ENCODE results near the gene EVX2. TPM values are rescaled to one million over a fixed set of nuclear protein-coding genes. Genes with fewer than 3 reads are reported as not detected.

Gene EVX2
- total and polyA plus RNA-seq, 2 of the 13 experiments (the other 11 are each of a cell fraction or from before 2014, with no cell fraction given): not detected

- TF ChIP-seq EZH2 (conservative IDR thresholded peaks at IDR 0.05; ENCODE audit: low read depth, low read length): peak; percentile 93; the same call in 1 of the 2 replicates
- no peak for TF ChIP-seq CREB1 (IDR thresholded peaks at IDR 0.05)
- TF ChIP-seq CREB1 (CRISPR knock-in tag; IDR thresholded peaks at IDR 0.05): no peak
- TF ChIP-seq ZNF224 (CRISPR knock-in tag; IDR thresholded peaks at IDR 0.05): no peak
- TF ChIP-seq CBX2 (IDR thresholded peaks at IDR 0.05; ENCODE audit: low read depth, low read length): peak; percentile 89
- no peak for TF ChIP-seq CBX2 (CRISPR knock-in tag; IDR thresholded peaks at IDR 0.05; ENCODE audit: low read depth)
- FAIRE-seq (no peak), DNase-seq (ENCODE audit: low spot score) (no peak), ATAC-seq (no peak)
- 28% methylated on average over 26 of the region's 26 CpGs for WGBS (ENCODE audit: low lambda C conversion rate)
- Histone ChIP-seq H3K9me3 (ENCODE audit: low read length) (no peaks in the 10 kb centered on the region), H3K27ac (ENCODE audit: extremely low read length, insufficient read depth, low read length) (no peak overlapping the region), H2AFZ (ENCODE audit: low read length) (no peak overlapping the region), H3K4me2 (ENCODE audit: low read depth, low read length) (no peak overlapping the region), H3K4me3 (replicated peaks in 1 of 3; ENCODE audit: insufficient read depth in 1 of 3, low read depth in 2 of 3, low read length in 3 of 3) (no peak overlapping the region), H4K20me1 (ENCODE audit: insufficient read depth, low read length) (no peaks in the 10 kb centered on the region), H3K9ac (ENCODE audit: insufficient read depth, low read depth, low read length) (no peak overlapping the region), H3K27me3 (ENCODE audit: control insufficient read depth in 1 of 2, insufficient read depth in 2 of 2, low read length in 2 of 2) (peaks cover 12 to 82% of the 10 kb centered on the region in 2 experiments; a peak in 4 of 5 replicates), H3K4me1 (ENCODE audit: insufficient read depth, low read length) (peaks cover 25% of the 10 kb centered on the region), H3K79me2 (ENCODE audit: insufficient read depth, low read length) (no peaks in the 10 kb centered on the region), H3K36me3 (replicated peaks in 1 of 2; ENCODE audit: control insufficient read depth in 1 of 2, insufficient read depth in 2 of 2, low read length in 2 of 2) (no peaks in the 10 kb centered on the region)
- no TSS peak for BruUV-seq (replicated peaks)
- intact Hi-C loops (cut with micrococcal nuclease; ENCODE audit: unreplicated experiment) (no loop called here), in situ Hi-C loops (cut with HindIII; ENCODE audit: extremely low pct_ligation_motif_present, low pct_unique_long_range_greater_than_20kb) (no loop called here)
- ChIA-PET POLR2A (no interaction called here), CTCF (ENCODE audit: low intra/inter-chr PET ratio, low total read pairs) (no interaction called here)
Measured at GRCh38 chr2:176084611-176085119, 903 bp upstream of the EVX2 start.

GRCh38 chr2:176082824-176083751 lies 674 bp downstream of the EVX2 start:
- 36% methylated on average over 59 of the region's 66 CpGs for WGBS (ENCODE audit: low lambda C conversion rate)
- CTCF ChIA-PET (ENCODE audit: low intra/inter-chr PET ratio, low total read pairs): no interaction called here
- no peak for TF ChIP-seq FOXK2 (IDR thresholded peaks at IDR 0.05)
- TF ChIP-seq POLR2AphosphoS5 (IDR thresholded peaks at IDR 0.05; ENCODE audit: low read depth, low read length): no peak
- peak; percentile 23; the same call in 1 of the 2 replicates for TF ChIP-seq ZNF687 (CRISPR knock-in tag; IDR thresholded peaks at IDR 0.05)
- TF ChIP-seq MED13 (CRISPR knock-in tag; IDR thresholded peaks at IDR 0.05): no peak
- no peak for TF ChIP-seq ZHX1 (CRISPR knock-in tag; IDR thresholded peaks at IDR 0.05; ENCODE audit: low read depth)

More at GRCh38 chr2:176082824-176083751, 674 bp downstream of the EVX2 start:
- DNase-seq (ENCODE audit: low spot score) (no peak), ATAC-seq (no peak), FAIRE-seq (no peak)
- Histone ChIP-seq H3K36me3 (replicated peaks in 1 of 2; ENCODE audit: control insufficient read depth in 1 of 2, insufficient read depth in 2 of 2, low read length in 2 of 2) (no peaks in the 10 kb centered on the region), H2AFZ (ENCODE audit: low read length) (no peak overlapping the region), H3K4me3 (replicated peaks in 1 of 3; ENCODE audit: insufficient read depth in 1 of 3, low read depth in 2 of 3, low read length in 3 of 3) (peak overlapping the region in 1 of 3 experiments; percentile 31; a peak in 1 of 6 replicates), H3K4me1 (ENCODE audit: insufficient read depth, low read length) (peaks cover 19% of the 10 kb centered on the region), H3K79me2 (ENCODE audit: insufficient read depth, low read length) (no peaks in the 10 kb centered on the region), H3K27ac (ENCODE audit: extremely low read length, insufficient read depth, low read length) (no peak overlapping the region), H3K27me3 (ENCODE audit: control insufficient read depth in 1 of 2, insufficient read depth in 2 of 2, low read length in 2 of 2) (peaks cover 7 to 82% of the 10 kb centered on the region in 2 experiments; a peak in 4 of 5 replicates), H3K9ac (ENCODE audit: insufficient read depth, low read depth, low read length) (no peak overlapping the region), H4K20me1 (ENCODE audit: insufficient read depth, low read length) (no peaks in the 10 kb centered on the region), H3K9me3 (ENCODE audit: low read length) (no peaks in the 10 kb centered on the region), H3K4me2 (ENCODE audit: low read depth, low read length) (peak overlapping the region; percentile 46)
- POLR2A ChIA-PET: no interaction called here
- intact Hi-C loops (cut with micrococcal nuclease; ENCODE audit: unreplicated experiment) (no loop called here), in situ Hi-C loops (cut with HindIII; ENCODE audit: extremely low pct_ligation_motif_present, low pct_unique_long_range_greater_than_20kb) (no loop called here)
- BruUV-seq (replicated peaks): no TSS peak

Data from HepG2 (cell line).